Activated CD8-positive, alpha-beta memory T cell treated with anti-CD3 and anti-CD28 coated beads for 24 hours (primary cell): ENCODE measurements around the gene OR1L8.
"Not testable (repeated sequence)": the region's sequence is repeated elsewhere in the genome, so short reads cannot be mapped to it uniquely, and the experiment has no call there.

Source experiments
- DNase-seq: peaks from one replicate; pipeline ENCODE4 v3.0.0-alpha.2; 2020

OR1L8 gene

DNA sequence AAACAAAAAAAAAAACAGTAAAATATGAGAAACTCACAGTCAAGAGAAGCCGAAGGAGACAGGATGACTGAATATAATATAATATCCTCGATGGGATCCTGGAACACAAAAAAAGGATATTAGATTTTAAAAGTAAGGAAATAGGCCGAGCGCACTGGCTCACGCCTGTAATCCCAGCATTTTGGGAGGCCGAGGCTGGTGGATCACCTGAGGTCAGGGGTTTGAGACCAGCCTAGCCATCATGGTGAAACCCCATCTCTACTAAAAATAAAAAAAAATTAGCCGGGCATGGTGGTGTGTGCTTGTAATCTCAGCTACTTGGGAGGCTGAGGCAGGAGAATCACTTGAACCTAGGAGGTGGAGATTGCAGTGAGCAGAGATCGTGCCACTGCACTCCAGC is at the start of gene OR1L8:
OR1L8 (minus strand) TSS at position 101 of the 400 bp plus-strand sequence. CDS start 14,907 bp downstream, outside the sequence.
- DNase-seq = not testable (repeated sequence)

- no peak for DNase-seq
Observed at GRCh38 chr9:122619996-122620395, 36.8 kb upstream of the OR1L8 start.

- no peak for DNase-seq
Observed at GRCh38 chr9:122614362-122614761, 31.2 kb upstream of the OR1L8 start, which contains the start of gene OR1Q1. OR1Q1 (plus strand) TSS chr9:122614738; CDS start chr9:122614738, 0 bp downstream.

DNA sequence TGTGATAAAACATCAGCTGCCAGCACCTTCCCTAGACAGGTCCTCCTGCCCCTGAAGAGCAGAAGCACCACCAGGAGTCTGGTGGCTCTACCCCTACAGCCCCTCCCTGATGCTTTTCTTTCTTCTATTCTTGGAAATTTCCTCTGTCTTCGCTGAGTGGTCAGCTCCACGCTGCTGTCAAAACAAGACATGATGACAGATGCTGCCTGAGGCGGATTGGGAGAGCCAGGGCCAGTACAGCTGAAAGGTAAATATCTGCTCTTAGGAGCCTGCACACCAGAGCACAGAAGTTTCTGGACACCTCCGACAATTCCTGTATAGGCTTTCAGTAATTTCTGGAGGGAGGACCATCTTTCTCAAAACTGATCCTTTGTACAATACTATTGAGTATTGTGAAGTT is 26.6 kb upstream of the OR1L8 start:
- DNase-seq = no peak

DNA sequence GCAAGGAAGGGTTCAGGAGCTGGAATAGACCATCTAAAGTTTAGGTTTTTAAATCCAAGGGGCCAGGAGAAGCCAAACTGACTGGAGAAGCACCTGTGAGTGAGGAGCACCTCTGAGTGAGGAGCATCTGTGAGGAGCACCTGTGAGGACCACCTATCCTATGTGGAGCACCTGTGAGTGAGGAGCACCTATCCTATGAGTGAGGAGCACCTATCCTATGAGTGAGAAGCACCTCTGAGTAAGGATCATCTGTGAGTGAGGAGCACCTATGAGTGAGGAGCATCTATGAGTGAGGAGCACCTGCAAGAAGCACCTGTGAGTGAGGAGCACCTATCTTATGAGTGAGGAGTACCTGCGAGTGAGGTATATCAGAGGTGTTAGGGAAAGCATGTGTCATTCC is 23.4 kb upstream of the OR1L8 start:
- DNase-seq = no peak

DNA sequence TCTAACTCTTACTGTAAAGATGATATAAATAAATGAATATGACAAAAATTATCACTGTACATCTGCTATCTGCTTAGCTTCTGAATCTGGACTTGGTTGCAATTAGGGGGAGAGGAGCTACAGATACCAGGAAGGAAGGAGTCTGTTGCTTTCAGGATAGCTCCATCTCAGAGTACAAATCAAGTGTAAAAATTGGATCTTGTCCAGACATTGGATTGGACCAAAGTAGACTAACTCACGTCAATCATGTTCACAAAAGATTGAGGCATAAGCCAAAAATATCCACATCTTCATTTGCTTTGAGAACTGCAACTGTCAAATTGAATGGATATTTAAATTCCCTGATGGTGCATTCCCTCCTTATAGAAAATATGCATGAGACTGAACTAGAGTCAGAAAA is 22.5 kb upstream of the OR1L8 start:
- DNase-seq = no peak

DNA sequence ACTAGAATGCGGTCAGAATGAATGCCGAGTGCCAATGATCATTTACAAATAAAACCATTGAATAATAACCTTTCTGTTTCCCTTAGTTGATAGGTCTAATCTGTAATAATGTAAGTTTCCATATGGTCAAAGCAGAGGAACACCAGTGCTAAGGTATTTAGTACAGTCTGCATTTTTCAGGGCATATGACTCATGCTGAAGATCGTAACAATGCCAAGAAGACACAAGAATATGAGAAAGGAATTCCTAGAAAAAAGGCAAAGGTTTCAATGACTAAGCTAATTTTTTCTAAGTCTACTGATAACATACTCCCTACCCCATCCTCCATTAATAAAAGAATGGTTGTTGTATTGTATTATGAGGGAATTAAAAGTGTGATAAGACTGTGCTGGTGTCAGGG is 2.8 kb downstream of the OR1L8 start:
- no peak for DNase-seq

GRCh38 chr9:122579874-122580273 is 3.3 kb downstream of the OR1L8 start:
- no peak for DNase-seq

- DNase-seq = no peak
Observed at GRCh38 chr9:122572456-122572855, 10.7 kb downstream of the OR1L8 start.

DNA sequence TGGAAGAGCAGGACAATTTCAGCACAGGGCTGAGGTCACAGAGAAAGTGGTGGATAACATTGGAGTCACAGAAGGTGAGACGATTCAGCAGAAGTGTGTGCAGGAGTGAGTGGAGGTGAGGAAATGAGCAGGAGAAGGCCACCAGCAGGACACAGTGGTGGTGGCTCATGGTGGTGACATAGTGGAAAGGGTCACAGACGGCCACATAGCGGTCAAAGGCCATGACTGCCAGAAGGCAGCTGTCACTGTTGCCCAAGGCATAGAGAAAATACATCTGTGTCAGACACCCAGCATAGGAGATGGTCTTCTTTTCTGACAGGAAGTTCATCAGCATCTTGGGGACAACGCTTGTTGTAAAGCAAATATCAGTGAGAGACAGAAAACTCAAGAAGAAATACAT is 15.3 kb downstream of the OR1L8 start:
- DNase-seq = no peak

DNA sequence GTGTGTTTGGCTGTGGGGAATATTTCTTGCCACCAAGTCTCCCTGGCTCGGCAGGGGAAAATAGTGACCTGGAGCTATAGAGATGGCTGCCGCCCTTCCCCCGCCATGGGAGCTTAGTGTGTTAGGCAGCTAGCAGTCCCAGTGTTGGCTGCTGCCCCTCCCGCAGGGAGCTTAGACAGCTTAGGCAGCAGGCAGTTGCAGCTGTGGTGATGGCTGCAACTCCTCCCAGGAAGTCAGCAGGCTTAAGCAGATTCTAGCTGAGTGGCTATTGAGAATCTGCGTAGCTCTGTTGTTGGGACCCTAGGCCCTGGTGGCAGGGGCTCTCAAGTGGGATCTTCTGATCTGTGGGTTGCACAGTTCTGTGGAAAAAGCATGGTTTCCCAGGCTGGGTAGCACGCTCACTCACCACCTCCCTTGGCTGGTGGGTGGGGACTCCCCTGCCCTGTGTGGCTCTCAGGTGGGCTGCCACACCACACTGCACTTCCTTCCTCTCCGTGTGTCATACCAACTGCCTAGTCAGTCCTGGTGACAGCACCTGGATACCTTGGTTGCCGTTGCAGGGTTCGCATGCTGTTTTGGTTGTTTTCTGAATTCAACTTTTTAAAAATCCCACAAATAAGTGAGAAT is 20.9 kb downstream of the OR1L8 start:
- DNase-seq = peak; percentile 59

- no peak for DNase-seq
Observed at GRCh38 chr9:122561446-122561845, 21.7 kb downstream of the OR1L8 start.

DNA sequence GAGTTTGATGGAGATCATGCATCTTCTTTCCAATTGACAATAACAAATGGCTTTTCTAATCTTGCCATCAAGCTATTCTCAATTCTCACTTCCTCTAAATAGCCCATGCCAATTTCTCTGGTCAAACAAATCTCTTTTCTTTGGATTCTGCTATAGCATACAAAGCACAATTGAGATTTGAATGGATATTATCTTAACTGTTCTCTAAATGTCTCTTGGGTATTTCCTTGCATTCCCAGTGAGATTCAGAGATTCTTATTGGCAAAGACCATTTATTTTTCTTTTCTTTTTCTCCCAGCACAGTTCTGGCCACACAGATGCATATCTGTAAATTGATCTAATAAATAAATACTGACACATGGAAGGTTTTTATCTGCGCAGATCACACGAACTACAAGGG is 30.4 kb downstream of the OR1L8 start, which contains the start of gene OR1N2:
OR1N2 (plus strand) TSS at position 301 of the 400 bp plus-strand sequence. CDS start 100 bp downstream, outside the sequence.
- no peak for DNase-seq

GRCh38 chr9:122551371-122551770 is 31.8 kb downstream of the OR1L8 start:
- no peak for DNase-seq

GRCh38 chr9:122546196-122546595 is 37.0 kb downstream of the OR1L8 start:
- no peak for DNase-seq

DNA sequence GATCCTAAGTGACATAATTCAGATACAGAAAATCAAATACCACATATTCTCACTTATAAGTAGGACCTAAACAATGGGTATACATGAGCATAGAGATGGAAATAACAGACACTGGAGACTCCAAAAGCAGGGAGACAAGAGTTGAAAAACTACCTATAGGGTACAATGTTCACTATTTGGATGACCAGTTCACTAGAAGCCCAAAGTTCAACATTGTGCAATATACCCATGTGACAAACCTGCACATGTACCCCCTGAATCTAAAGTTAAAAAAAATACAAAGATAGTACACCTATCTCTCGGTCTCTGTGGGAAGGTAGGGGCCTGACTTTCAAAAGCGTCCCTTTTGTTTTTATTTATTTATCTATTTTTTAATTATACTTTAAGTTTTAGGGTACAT is 44.4 kb downstream of the OR1L8 start:
- DNase-seq = no peak

DNA sequence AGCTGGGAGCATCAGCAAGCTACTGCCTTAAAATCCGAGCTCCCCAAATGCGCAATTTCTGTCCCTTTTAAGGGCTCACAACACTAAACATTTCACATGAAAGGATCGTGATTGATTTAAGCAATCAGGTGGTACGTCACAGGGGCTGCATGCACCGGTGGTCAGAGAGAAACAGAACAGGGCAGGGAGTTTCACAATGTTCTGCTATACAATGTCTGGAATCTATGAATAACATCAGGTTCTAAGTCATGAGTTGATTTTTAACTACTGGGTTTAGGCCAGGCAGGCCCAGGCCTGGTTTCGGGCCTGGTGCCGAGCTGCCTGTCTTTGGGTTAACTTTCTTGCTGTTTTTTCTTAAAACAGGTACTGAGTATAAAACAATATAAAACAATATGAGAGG is 46.1 kb downstream of the OR1L8 start:
- not testable (repeated sequence) for DNase-seq

- no peak for DNase-seq
Observed at GRCh38 chr9:122536134-122536533, 47.0 kb downstream of the OR1L8 start.

- not testable (repeated sequence) for DNase-seq
Observed at GRCh38 chr9:122531157-122531556, 52.0 kb downstream of the OR1L8 start.

GRCh38 chr9:122527193-122527592 is 56.0 kb downstream of the OR1L8 start, which contains the start of gene OR1N1:
OR1N1 (minus strand) TSS chr9:122527293; CDS start chr9:122527293, 0 bp downstream.
- no peak for DNase-seq

DNA sequence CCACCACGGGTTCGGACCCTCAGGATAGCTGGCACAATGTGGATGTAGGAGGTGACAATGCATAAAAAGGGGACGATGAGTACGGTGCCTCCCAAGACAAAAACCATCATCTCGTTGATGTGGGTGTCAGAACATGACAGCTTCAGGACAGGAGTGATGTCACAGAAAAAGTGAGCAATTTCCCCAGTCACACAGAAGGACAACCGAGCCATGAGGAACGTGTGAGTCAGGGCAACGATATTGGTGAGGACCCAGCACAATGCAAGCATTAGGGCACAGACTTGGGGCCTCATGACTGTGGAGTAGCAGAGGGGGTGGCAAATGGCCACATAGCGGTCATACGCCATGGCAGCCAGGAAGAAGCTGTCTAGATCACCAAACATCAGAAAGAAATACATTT is 56.6 kb downstream of the OR1L8 start:
- no peak for DNase-seq

DNA sequence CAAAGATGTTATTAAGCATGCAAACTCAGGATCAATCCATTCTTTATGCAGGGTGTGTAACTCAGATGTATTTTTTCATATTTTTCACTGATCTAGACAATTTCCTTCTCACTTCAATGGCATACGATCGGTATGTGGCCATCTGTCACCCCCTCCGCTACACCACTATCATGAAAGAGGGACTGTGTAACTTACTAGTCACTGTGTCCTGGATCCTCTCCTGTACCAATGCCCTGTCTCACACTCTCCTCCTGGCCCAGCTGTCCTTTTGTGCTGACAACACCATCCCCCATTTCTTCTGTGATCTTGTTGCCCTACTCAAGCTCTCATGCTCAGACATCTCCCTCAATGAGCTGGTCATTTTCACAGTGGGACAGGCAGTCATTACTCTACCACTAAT is 63.8 kb downstream of the OR1L8 start:
- no peak for DNase-seq

- no peak for DNase-seq
Observed at GRCh38 chr9:122518841-122519240, 64.3 kb downstream of the OR1L8 start, which contains the start of gene OR1J4. OR1J4 (plus strand) TSS chr9:122519141; CDS start chr9:122519141, 0 bp downstream.

GRCh38 chr9:122518226-122518625 is 65.0 kb downstream of the OR1L8 start:
- no peak for DNase-seq
